MM.1S (cell line): Measurements from ENCODE around the gene KCNIP4.

Source experiments
- CTCF ChIP-seq: fragments of 300-600 bp; sonication (generic); IDR thresholded peaks from 2 replicates; pipeline ENCODE4 v1.5.1; 2016; ENCODE audit warnings: antibody characterized with exemption, low read length, mixed read lengths
- EZH2 ChIP-seq: fragments of 300-600 bp; sonication (generic); optimal IDR thresholded peaks from 2 replicates; pipeline ENCODE3; 2017; ENCODE audit warnings: low read depth, mild to moderate bottlenecking, antibody characterized with exemption, low read length, mixed read lengths
- EZH2phosphoT487 ChIP-seq: fragments of 300-600 bp; sonication (generic); IDR thresholded peaks from 2 replicates; pipeline ENCODE4 v1.6.1; 2018; ENCODE audit warnings: antibody characterized with exemption, low read length

- TF ChIP-seq CTCF (no peak), EZH2phosphoT487 (no peak), EZH2 (no peak)
These were observed 199.2 kb downstream of the KCNIP4 start for GRCh38 chr4:21749412-21749811.
